ENCODE data around the gene RPL27.
A peak's percentile ranks its signal among the peaks of the same experiment; 100 is the strongest.
"Not testable (repeated sequence)": the region's sequence is repeated elsewhere in the genome, so short reads cannot be mapped to it uniquely, and the experiment has no call there.

RPL27 gene

GRCh38 chr17:42997984-42998938 is at the start of gene RPL27:
RPL27 (plus strand) TSS chr17:42998419; CDS start chr17:42998751, 332 bp downstream.
- peaks cover 60% of the 10 kb centered on the region for H3K36me3 Mint-ChIP-seq (ENCODE audit: low read depth)
- no peaks in the 10 kb centered on the region for H3K9me3 Mint-ChIP-seq
- H3K4me3 Mint-ChIP-seq, result peak within 1 kb of the TSS; percentile 98
- no peaks in the 10 kb centered on the region for H3K27me3 Mint-ChIP-seq
- H3K4me1 Mint-ChIP-seq (ENCODE audit: low read depth), result peaks cover 46% of the 10 kb centered on the region
- peak within 1 kb of the TSS; percentile 99 for H3K27ac Mint-ChIP-seq

GRCh38 chr17:42950044-42950783 is 48.0 kb upstream of the RPL27 start:
- Mint-ChIP-seq H3K4me3 (no peak overlapping the region), H3K4me1 (ENCODE audit: low read depth) (no peaks in the 10 kb centered on the region), H3K9me3 (no peaks in the 10 kb centered on the region), H3K36me3 (ENCODE audit: low read depth) (peaks cover 51% of the 10 kb centered on the region), H3K27ac (no peak overlapping the region), H3K27me3 (no peaks in the 10 kb centered on the region)

- H3K27me3 Mint-ChIP-seq, result no peaks in the 10 kb centered on the region
- H3K27ac Mint-ChIP-seq, result no peak overlapping the region
- H3K4me1 Mint-ChIP-seq (ENCODE audit: low read depth), result no peaks in the 10 kb centered on the region
- H3K36me3 Mint-ChIP-seq (ENCODE audit: low read depth), result peaks cover 66% of the 10 kb centered on the region
- no peaks in the 10 kb centered on the region for H3K9me3 Mint-ChIP-seq
- no peak overlapping the region for H3K4me3 Mint-ChIP-seq
Measured at GRCh38 chr17:42953669-42954068, 44.5 kb upstream of the RPL27 start.

- H3K4me3 Mint-ChIP-seq, result peak within 1 kb of the TSS; percentile 93
- H3K4me1 Mint-ChIP-seq (ENCODE audit: low read depth), result peaks cover 20% of the 10 kb centered on the region
- H3K36me3 Mint-ChIP-seq (ENCODE audit: low read depth), result peaks cover 39% of the 10 kb centered on the region
- H3K9me3 Mint-ChIP-seq, result no peaks in the 10 kb centered on the region
- peak within 1 kb of the TSS; percentile 91 for H3K27ac Mint-ChIP-seq
- H3K27me3 Mint-ChIP-seq, result no peaks in the 10 kb centered on the region
Measured at GRCh38 chr17:42964161-42964932, 33.9 kb upstream of the RPL27 start, which contains the start of gene AARSD1. AARSD1 (minus strand) TSS chr17:42964454; CDS start chr17:42964440, 14 bp downstream.

- Mint-ChIP-seq H3K9me3 (no peaks in the 10 kb centered on the region), H3K4me1 (ENCODE audit: low read depth) (peaks cover 12% of the 10 kb centered on the region), H3K27ac (no peak overlapping the region), H3K4me3 (no peak overlapping the region), H3K27me3 (no peaks in the 10 kb centered on the region), H3K36me3 (ENCODE audit: low read depth) (peaks cover 9% of the 10 kb centered on the region)
Measured at GRCh38 chr17:42967925-42968324, 30.3 kb upstream of the RPL27 start.

GRCh38 chr17:42969001-42969581 is 29.1 kb upstream of the RPL27 start:
- Mint-ChIP-seq H3K4me1 (ENCODE audit: low read depth) (peaks cover 5% of the 10 kb centered on the region), H3K36me3 (ENCODE audit: low read depth) (peaks cover 4% of the 10 kb centered on the region), H3K27me3 (no peaks in the 10 kb centered on the region), H3K4me3 (no peak overlapping the region), H3K9me3 (no peaks in the 10 kb centered on the region), H3K27ac (no peak overlapping the region)

- no peak overlapping the region for H3K4me3 Mint-ChIP-seq
- no peak overlapping the region for H3K27ac Mint-ChIP-seq
- H3K4me1 Mint-ChIP-seq (ENCODE audit: low read depth), result no peaks in the 10 kb centered on the region
- H3K9me3 Mint-ChIP-seq, result no peaks in the 10 kb centered on the region
- no peaks in the 10 kb centered on the region for H3K27me3 Mint-ChIP-seq
- no peaks in the 10 kb centered on the region for H3K36me3 Mint-ChIP-seq (ENCODE audit: low read depth)
Measured at GRCh38 chr17:42971589-42971988, 26.6 kb upstream of the RPL27 start.

GRCh38 chr17:42973323-42973722 is 24.9 kb upstream of the RPL27 start:
- H3K4me3 Mint-ChIP-seq; H3K27me3 Mint-ChIP-seq; H3K4me1 Mint-ChIP-seq (ENCODE audit: low read depth); H3K9me3 Mint-ChIP-seq; H3K27ac Mint-ChIP-seq; H3K36me3 Mint-ChIP-seq (ENCODE audit: low read depth): not testable (repeated sequence)

GRCh38 chr17:42975265-42975664 is 23.0 kb upstream of the RPL27 start:
- peaks cover under 1% of the 10 kb centered on the region for H3K36me3 Mint-ChIP-seq (ENCODE audit: low read depth)
- peaks cover 11% of the 10 kb centered on the region for H3K4me1 Mint-ChIP-seq (ENCODE audit: low read depth)
- H3K4me3 Mint-ChIP-seq, result no peak overlapping the region
- H3K9me3 Mint-ChIP-seq, result no peaks in the 10 kb centered on the region
- H3K27me3 Mint-ChIP-seq, result no peaks in the 10 kb centered on the region
- no peak overlapping the region for H3K27ac Mint-ChIP-seq

- H3K27me3 Mint-ChIP-seq; H3K9me3 Mint-ChIP-seq; H3K36me3 Mint-ChIP-seq (ENCODE audit: low read depth); H3K4me3 Mint-ChIP-seq; H3K27ac Mint-ChIP-seq: not testable (repeated sequence)
- peaks cover 13% of the 10 kb centered on the region for H3K4me1 Mint-ChIP-seq (ENCODE audit: low read depth)
Measured at GRCh38 chr17:42975701-42976100, 22.5 kb upstream of the RPL27 start.

GRCh38 chr17:42979511-42980273 is 18.5 kb upstream of the RPL27 start, which contains the start of gene PTGES3L:
PTGES3L (minus strand) TSS chr17:42980080; CDS start chr17:42980053, 27 bp downstream.
- Mint-ChIP-seq H3K4me1 (ENCODE audit: low read depth) (peaks cover 36% of the 10 kb centered on the region), H3K27me3 (no peaks in the 10 kb centered on the region), H3K36me3 (ENCODE audit: low read depth) (peaks cover 19% of the 10 kb centered on the region), H3K4me3 (peak within 1 kb of the TSS; percentile 93), H3K9me3 (no peaks in the 10 kb centered on the region), H3K27ac (peak within 1 kb of the TSS; percentile 97)

GRCh38 chr17:42980274-42980765 is 17.9 kb upstream of the RPL27 start, which contains the start of gene RUNDC1:
RUNDC1 (plus strand) TSS chr17:42980565; CDS start chr17:42980577, 12 bp downstream.
- Mint-ChIP-seq H3K4me3 (peak within 1 kb of the TSS; percentile 93), H3K4me1 (ENCODE audit: low read depth) (peaks cover 41% of the 10 kb centered on the region), H3K9me3 (no peaks in the 10 kb centered on the region), H3K27me3 (no peaks in the 10 kb centered on the region), H3K27ac (peak within 1 kb of the TSS; percentile 97), H3K36me3 (ENCODE audit: low read depth) (peaks cover 23% of the 10 kb centered on the region)

- peak overlapping the region; percentile 90 for H3K4me3 Mint-ChIP-seq
- H3K27me3 Mint-ChIP-seq, result no peaks in the 10 kb centered on the region
- peaks cover 28% of the 10 kb centered on the region for H3K36me3 Mint-ChIP-seq (ENCODE audit: low read depth)
- H3K4me1 Mint-ChIP-seq (ENCODE audit: low read depth), result peaks cover 47% of the 10 kb centered on the region
- no peaks in the 10 kb centered on the region for H3K9me3 Mint-ChIP-seq
- peak overlapping the region; percentile 97 for H3K27ac Mint-ChIP-seq
Measured at GRCh38 chr17:42980766-42981397, 17.3 kb upstream of the RPL27 start.

Data from stimulated activated naive CD8-positive, alpha-beta T cell treated with anti-CD3 and anti-CD28 coated beads, Interleukin-15, Interleukin-2, amounts not matched to agents 100 ng/mL and 50 ng/mL, for 24 hours (primary cell).